D721Med (cell line): ENCODE measurements around the gene TWSG1.
"Not testable (repeated sequence)": the region's sequence is repeated elsewhere in the genome, so short reads cannot be mapped to it uniquely, and the experiment has no call there.

Experiments
- DNase-seq: peaks from one replicate; pipeline ENCODE4 v3.0.0; 2011; ENCODE audit warnings: low spot score; ENCODE audit not compliant: insufficient read length
- FAIRE-seq: peaks from 2 replicates; lab custom pipeline; 2011; peaks lifted over from hg19 to GRCh38; lab: Jason Lieb, UNC
- CTCF ChIP-seq: IDR thresholded peaks from 2 replicates; pipeline ENCODE4 v1.5.1; 2012; ENCODE audit warnings: mild to moderate bottlenecking, control low read depth; ENCODE audit not compliant: insufficient read depth; ENCODE audit errors: missing control alignments

The TWSG1 gene

GRCh38 chr18:9431296-9431695 lies 96.7 kb downstream of the TWSG1 start:
- FAIRE-seq (no peak), DNase-seq (no peak)
- TF ChIP-seq CTCF, result no peak

- not testable (repeated sequence) for DNase-seq, FAIRE-seq
Observed at GRCh38 chr18:9433122-9433521, 98.5 kb downstream of the TWSG1 start.

DNA sequence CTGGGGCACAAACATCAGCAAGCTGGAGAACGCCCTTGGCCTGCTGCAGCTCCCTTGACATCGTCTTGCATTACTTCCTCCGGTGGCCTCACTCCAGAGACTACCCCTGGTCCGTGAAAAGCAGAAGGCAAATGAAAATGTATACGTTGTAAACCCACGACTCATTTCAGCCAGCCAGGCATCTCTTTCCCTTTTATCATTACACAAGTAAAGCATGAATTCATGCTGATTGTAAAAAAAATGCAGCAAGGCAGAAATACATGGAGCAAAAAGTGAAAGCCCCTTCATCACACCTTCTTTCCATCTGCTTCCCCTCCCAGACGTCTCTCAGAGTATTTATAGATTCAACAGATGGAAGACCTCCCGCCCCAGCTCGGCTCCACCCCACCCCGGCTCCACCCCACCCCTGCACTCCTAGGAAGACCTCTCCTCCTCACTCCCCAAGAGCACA lies 99.1 kb downstream of the TWSG1 start:
- FAIRE-seq, result no peak
- DNase-seq, result no peak
- TF ChIP-seq CTCF, result no peak

- no peak for TF ChIP-seq CTCF
- DNase-seq (no peak), FAIRE-seq (no peak)
Observed at GRCh38 chr18:9434122-9434701, 99.6 kb downstream of the TWSG1 start.

DNA sequence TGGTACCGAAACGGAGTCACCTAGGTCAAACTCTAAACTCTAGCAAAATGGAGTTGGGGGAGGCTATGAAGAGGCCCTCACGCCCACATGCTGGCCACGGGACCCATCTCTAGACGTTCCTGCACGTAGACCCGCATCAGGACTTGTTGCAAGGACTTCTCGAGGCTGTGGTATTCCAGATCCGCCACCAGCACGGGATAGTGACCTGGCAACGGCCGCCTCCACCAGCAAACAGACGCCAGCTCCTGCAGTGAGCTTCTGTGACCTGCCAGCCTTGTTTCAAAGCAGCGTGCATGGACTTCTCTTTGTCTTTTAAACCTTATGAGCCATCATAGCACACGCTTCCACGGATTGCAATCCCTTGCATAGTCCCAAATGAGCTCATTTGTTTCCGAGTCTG lies 100.5 kb downstream of the TWSG1 start:
- no peak for FAIRE-seq
- DNase-seq, result no peak
- no peak for TF ChIP-seq CTCF

- TF ChIP-seq CTCF, result no peak
- FAIRE-seq (no peak), DNase-seq (no peak)
Observed at GRCh38 chr18:9436206-9436929, 101.8 kb downstream of the TWSG1 start.

DNA sequence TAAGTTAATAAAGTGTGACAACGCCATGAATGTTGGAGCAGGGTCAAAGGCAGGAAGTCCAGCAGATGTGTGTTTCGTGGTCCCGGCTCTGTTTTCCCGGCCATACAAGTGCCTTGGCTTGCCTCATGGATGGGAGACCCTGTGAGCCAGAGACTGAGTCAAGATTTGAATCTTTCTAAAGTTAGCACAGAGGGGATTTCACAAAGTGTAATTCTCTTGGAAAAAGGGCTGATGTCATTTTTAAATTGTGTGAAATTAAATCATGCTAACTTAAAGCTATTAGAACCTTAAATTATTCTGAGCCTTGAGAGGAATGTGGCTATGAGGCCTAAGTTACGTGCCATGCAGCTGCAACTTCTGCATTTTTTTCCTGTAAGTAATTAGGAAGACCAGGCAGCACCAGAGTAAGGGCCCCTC lies 102.5 kb downstream of the TWSG1 start:
- DNase-seq, result no peak
- no peak for TF ChIP-seq CTCF
- FAIRE-seq, result no peak
